Subcutaneous adipose tissue (tissue), 4 donors: ENCODE data around the gene CERS5. TPM values are rescaled to one million over a fixed set of nuclear protein-coding genes. Genes with fewer than 3 reads are reported as not detected.

ENCODE experiments used
- CTCF ChIP-seq: fragments of 450-650 bp; IDR thresholded peaks from one replicate; pipeline ENCODE4 v1.5.1; 2016; ENCODE audit warnings: low read depth, mild to moderate bottlenecking, control low read depth, antibody characterized with exemption, moderate library complexity
- total RNA-seq, 4 donors: library from RNA; depleted of rRNA; stranded (reverse); fragments of >200 nt; gene quantifications; one replicate each; pipeline ENCODE4 v1.1.0, GENCODE V29; 2016

The CERS5 gene
- total RNA-seq, 4 donors from 2014 or later = 20.9 to 33.7 (median 27.0) TPM

GRCh38 chr12:50151047-50151687 lies 16.0 kb downstream of the CERS5 start:
- TF ChIP-seq CTCF = no peak

DNA sequence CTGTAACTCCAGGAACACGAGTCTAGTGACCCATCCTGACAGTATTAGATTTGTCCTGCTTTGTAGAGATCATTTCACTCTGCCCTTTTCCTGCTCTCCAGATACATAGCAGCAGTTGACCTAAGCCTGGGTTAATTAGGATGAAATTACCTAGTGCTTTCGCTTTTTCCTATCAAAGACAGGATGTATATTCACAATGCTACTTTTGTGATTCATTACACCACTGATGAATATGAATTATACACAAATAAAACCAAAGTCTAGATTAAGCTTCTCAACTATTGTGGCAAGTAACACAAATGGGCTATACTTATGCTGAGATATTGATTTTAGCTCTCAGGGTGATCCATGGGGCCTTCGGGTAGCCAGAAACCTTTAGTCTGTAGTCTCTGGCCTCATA lies 17.9 kb downstream of the CERS5 start:
- no peak for TF ChIP-seq CTCF

GRCh38 chr12:50147281-50147680 lies 19.9 kb downstream of the CERS5 start:
- TF ChIP-seq CTCF = no peak

GRCh38 chr12:50145439-50145838 lies 21.7 kb downstream of the CERS5 start:
- no peak for TF ChIP-seq CTCF

- no peak for TF ChIP-seq CTCF
Measured at GRCh38 chr12:50142993-50143392, 24.2 kb downstream of the CERS5 start.

- TF ChIP-seq CTCF = no peak
Measured at GRCh38 chr12:50132505-50133135, 34.5 kb downstream of the CERS5 start.

DNA sequence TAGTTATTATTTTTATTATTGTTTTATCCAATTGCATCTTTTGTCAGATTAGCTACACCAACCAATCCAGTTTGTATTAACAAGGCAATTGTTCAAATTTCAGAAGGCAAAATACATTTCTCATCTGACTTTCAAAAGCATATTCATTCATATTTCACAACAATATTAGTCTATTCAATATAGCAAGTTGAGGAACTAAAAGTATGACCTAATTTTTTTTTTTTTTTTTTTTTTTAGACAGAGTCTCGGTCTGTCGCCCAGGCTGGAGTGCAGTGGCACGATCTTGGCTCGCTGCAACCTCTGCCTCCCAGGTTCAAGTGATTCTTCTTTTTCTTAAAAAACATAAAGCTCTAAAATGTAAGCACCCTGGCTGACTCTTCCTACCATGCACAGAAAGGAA lies 37.9 kb downstream of the CERS5 start:
- TF ChIP-seq CTCF = no peak
